ENCODE measurements around the gene MAPK8. TPM values are rescaled to one million over a fixed set of nuclear protein-coding genes. Genes with fewer than 3 reads are reported as not detected.
"Not testable (repeated sequence)": the region's sequence is repeated elsewhere in the genome, so short reads cannot be mapped to it uniquely, and the experiment has no call there.

MAPK8 gene
- total RNA-seq, 1 donor from 2014 or later = 46.9 TPM

DNA sequence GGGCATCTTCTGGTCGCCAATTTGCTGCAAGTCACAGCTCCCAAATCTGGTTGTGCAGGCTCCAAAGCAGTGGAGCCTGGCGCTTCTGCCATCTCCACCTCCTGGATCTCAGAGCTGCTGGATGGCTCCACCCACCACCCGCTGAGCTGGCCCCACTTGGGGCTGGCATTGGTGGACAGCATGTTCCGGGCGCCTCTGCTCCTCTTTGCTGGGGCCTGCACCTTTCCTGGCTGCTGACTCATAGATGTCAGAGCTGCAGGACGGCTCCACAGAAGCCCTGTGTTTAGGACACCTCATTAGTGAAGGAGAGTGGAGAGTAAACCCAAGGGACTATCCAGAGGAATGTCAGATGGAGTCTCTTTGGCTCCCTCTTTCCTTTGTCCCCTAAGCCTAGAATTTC is 27.4 kb downstream of the MAPK8 start:
- DNase-seq (ENCODE audit: low read depth, low spot score) = no peak

DNA sequence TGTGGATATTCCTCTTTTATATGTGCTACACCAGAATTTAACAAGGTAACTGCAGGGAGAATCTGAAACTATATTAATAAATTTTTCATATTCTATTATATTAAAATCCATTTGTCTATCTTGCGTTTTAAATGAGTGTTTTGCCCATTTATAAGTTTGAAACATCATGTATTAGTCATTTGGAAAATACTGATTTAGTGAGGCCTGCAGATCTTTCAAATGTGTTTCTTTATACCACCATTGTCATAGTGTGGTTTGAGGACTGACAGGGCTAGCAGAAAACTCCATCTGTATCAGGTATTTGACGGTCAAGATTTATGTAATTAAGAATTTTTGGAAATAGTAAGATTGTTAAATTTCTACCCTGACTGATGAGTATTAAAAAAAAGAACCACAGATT is 29.3 kb downstream of the MAPK8 start:
- DNase-seq (ENCODE audit: low read depth, low spot score) = no peak

GRCh38 chr10:48336978-48337599 is 30.6 kb downstream of the MAPK8 start:
- no peak for DNase-seq (ENCODE audit: low read depth, low spot score)

- DNase-seq (ENCODE audit: low read depth, low spot score) = no peak
These were observed 34.3 kb downstream of the MAPK8 start for GRCh38 chr10:48340734-48341133.

DNA sequence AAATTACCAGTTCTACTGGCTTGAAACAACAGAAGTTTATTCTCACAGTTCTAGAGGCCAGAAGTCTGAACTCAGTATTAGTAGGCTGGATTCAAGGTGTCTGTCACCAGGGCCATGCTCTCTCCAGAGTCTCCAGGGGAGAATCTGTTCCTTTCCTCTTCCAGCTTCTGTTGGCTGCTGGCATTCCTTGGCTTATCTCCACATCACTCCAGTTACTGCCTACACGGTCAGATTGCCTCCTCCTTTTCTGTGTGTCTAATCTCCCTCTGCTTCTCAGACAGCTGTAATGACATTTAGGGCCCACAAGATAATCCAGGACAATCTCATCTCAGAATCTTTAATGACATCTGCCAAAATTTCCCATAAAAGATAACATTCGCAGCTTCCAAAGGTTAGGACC is 36.6 kb downstream of the MAPK8 start:
- DNase-seq (ENCODE audit: low read depth, low spot score) = no peak

DNA sequence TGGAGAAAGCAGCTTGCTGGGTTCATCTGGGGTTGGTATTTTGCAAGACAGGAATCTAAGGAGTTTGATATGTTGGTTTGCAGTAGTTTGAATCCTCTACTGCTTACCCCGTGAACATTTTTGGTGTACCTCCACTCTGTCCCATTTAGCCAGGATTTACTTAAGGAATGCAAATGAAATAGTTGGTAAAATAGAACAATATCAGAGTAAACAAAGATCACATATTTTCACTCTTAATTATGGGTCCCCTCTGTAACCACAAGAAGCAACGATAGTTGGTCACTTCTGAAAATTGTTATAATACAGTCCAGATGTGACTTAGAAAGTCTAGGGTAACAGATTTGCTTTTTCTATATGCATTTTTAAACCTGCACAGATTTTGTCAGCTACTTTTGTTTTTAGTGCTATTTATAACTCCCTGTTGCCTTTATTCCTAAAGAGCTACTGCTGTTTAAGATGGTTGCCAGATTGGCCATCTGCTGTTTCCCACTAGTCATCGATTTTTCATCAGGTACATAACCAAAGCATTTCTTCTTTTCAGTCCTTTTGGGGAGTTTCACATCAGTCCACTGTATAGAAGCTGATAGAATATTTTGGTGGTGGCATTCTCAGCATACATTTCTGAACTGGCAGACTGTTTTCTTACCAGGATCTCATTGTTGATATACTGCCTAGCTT is 37.6 kb downstream of the MAPK8 start:
- DNase-seq (ENCODE audit: low read depth, low spot score) = no peak

DNA sequence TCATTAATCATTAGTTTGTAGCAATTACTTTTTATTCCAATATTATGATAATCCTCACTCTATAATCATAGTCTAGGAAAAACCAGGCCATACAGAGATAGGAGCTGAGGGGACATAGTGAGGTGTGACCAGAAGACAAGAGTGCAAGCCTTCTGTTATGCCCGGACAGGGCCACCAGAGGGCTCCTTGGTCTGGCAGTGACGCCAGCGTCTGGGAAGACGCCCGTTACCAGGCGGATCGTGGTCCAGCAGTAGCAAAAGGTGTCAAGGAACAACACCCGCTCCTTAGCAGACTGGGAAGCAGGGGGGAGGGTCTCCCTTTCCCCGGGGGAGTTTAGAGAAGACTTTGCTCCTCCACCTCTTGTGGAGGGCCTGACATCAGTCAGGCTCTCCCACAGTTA is 39.8 kb downstream of the MAPK8 start:
- not testable (repeated sequence) for DNase-seq (ENCODE audit: low read depth, low spot score)

GRCh38 chr10:48347539-48347938 is 41.1 kb downstream of the MAPK8 start:
- not testable (repeated sequence) for DNase-seq (ENCODE audit: low read depth, low spot score)

- DNase-seq (ENCODE audit: low read depth, low spot score) = not testable (repeated sequence)
These were observed 41.5 kb downstream of the MAPK8 start for GRCh38 chr10:48347943-48348342.

DNA sequence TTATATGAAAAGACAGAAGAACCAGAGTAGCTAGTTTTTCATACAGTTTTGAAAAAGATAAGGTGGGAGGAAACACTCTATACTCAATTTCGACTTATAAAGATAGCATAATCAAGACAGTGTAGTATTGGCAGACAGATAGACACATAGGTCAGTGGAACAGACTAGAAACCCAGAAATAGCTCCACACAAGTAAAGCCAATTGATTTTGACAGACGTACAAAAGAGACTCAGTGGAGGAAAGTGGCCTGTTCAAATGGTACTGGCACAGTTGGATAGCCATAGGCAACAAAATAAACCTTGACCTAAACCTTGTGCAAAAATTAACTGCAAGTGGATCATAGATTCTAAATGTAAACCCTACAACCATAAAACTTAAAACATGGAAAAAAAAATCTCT is 46.8 kb downstream of the MAPK8 start:
- DNase-seq (ENCODE audit: low read depth, low spot score) = no peak

GRCh38 chr10:48357631-48358030 is 51.2 kb downstream of the MAPK8 start:
- no peak for DNase-seq (ENCODE audit: low read depth, low spot score)

DNA sequence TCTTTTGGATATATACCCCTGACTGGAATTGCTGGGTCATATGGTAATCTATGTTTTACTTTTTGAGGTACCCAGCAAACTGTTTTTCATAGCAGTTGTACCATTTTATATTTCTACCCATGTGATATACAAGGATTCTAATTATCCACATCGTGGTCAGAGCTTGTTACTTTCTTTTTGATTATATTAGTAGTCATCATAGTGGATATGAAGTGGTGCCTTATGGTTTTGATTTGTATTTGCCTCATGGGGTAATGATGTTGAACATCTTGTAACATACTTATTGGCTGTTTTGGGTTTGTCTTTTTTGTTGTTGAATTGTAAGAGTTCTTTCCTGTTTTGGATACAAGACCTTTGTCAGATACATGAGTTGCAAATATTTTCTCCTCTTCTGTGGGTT is 51.7 kb downstream of the MAPK8 start:
- DNase-seq (ENCODE audit: low read depth, low spot score) = no peak

- no peak for DNase-seq (ENCODE audit: low read depth, low spot score)
These were observed 52.4 kb downstream of the MAPK8 start for GRCh38 chr10:48358838-48359237.

DNA sequence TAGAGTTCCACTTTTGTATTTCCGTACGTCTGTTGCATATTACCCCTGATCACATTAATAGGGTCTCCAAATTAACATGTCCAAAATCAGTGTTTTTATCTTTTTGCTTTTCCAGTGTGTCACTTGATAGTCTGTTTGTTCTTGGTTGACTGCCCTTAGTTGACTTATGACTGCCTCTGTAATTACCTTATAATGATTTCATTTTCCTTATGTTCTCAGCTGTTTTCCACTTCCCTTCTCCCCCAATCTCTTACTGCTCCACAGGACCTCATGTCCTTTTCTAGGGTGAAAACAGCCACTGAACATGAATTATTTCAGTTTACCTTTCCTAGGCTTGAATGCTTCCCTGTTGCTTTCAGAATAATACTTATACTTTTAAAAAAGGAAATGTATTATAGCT is 54.7 kb downstream of the MAPK8 start:
- no peak for DNase-seq (ENCODE audit: low read depth, low spot score)

- peak; percentile 41 for DNase-seq (ENCODE audit: low read depth, low spot score)
These were observed 57.3 kb downstream of the MAPK8 start for GRCh38 chr10:48363617-48364355.

GRCh38 chr10:48364659-48365405 is 58.4 kb downstream of the MAPK8 start:
- DNase-seq (ENCODE audit: low read depth, low spot score) = peak; percentile 85

DNA sequence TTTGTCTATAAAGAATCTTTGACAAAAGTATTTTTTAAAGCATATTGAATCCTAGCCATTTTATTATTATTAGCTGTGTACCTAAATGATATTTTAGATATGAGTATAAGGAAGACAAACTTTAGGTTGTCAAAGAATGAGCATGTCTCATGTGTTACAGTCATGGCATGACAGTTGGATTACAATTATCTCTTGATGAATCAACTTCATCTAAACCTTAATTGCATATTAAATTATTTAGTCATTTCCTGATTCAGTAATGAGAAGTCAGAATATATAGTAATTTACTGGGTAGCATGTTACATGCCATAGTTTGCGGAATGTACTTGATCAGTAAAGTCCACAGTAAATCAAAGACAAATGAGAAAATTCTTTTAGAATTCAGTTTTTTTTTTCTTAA is 59.2 kb downstream of the MAPK8 start:
- no peak for DNase-seq (ENCODE audit: low read depth, low spot score)

DNA sequence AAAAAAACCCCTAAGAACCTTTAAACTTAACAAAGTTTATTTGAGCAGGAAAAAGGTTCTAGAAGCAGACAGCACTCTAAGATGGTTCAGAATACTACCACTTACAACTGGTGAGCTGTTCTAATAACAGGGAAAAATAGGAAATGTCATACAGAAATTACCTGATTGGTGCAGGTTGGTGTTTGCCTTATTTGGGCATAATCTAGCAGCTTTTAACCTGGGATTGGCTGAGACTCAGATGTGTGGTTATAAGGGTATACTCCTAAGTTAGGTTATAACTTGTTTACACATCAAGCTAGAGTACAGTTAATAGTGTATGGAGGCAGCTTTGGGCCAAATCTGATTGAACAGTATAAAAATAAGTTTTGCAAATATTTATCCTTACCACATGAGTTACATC is 59.8 kb downstream of the MAPK8 start:
- no peak for DNase-seq (ENCODE audit: low read depth, low spot score)

- no peak for DNase-seq (ENCODE audit: low read depth, low spot score)
These were observed 63.0 kb downstream of the MAPK8 start for GRCh38 chr10:48369501-48369900.

- DNase-seq (ENCODE audit: low read depth, low spot score) = no peak
These were observed 71.5 kb downstream of the MAPK8 start for GRCh38 chr10:48377751-48378530.

DNA sequence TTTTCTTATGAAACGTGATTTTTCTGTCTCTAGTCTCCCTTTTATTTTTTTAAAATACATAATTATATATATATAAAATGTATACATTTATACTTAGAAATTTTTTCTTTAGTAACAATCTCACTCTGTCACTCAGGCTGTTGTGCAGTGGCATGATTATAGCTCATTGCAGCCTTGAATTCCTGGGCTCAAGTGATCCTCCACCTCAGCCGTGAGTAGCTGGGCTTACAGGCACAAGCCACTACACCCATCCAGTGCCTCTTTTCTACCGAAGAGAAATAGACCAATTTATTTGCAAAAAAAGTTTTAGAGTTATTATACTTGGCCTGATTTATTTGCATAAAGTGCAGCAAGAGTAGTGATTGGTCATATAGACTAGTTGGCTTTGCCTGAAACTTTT is 72.2 kb downstream of the MAPK8 start:
- no peak for DNase-seq (ENCODE audit: low read depth, low spot score)

Measured in pulmonary artery endothelial cell (primary cell).